ENCODE results near the gene CR1L. TPM values are rescaled to one million over a fixed set of nuclear protein-coding genes. Genes with fewer than 3 reads are reported as not detected.

Gene CR1L
- total and polyA plus RNA-seq, 2 of the 8 experiments (the other 6 are each of a cell fraction or from before 2014, with no cell fraction given) = 0.39 TPM; not detected in 1

DNA sequence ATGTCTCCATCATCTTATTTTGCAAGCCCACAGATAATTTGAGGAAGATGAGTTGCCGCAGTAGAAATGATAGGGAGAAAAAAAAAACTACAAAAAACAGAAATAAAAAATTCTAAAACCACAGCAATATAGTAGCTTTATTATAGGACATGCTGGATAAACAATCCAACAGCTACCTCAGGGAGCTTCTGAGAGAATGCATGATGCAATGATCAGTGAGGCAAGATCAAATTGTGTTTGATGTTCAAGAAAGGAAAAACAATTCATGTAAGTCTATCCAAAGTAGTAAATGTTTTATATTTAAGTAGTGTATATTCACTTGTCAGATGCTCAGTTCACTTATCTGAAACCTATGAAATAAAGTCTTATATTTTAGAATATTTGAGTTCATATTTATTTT is 6.7 kb downstream of the CR1L start (continued):
- TF ChIP-seq CHD7 (IDR thresholded peaks at IDR 0.05; ENCODE audit: insufficient replicate concordance, low read length) (no peak), CTBP2 (IDR thresholded peaks at IDR 0.05; ENCODE audit: borderline replicate concordance, insufficient read depth, insufficient read length, low read length) (no peak), RAD21 (IDR thresholded peaks at IDR 0.05 in 1 of 2, conservative IDR thresholded peaks at IDR 0.05 in 1 of 2; ENCODE audit: low read depth in 2 of 2, low read length in 2 of 2) (no peak), RBBP5 (IDR thresholded peaks at IDR 0.05; ENCODE audit: borderline replicate concordance, low read depth, low read length) (no peak), JUND (IDR thresholded peaks at IDR 0.05; ENCODE audit: low read length) (no peak), SIX5 (IDR thresholded peaks at IDR 0.05; ENCODE audit: low read depth, low read length) (no peak), BRCA1 (IDR thresholded peaks at IDR 0.05; ENCODE audit: low read depth, low read length) (no peak), CBX5 (IDR thresholded peaks at IDR 0.05; ENCODE audit: low read depth, low read length) (no peak), YY1 (IDR thresholded peaks at IDR 0.05; ENCODE audit: low read depth, low read length) (no peak), GABPA (IDR thresholded peaks at IDR 0.05; ENCODE audit: borderline replicate concordance, insufficient read depth, low read length) (no peak), POU5F1 (IDR thresholded peaks at IDR 0.05; ENCODE audit: low read depth, low read length) (no peak), CREB1 (IDR thresholded peaks at IDR 0.05) (no peak)
